SK-N-SH (cell line): Measurements from ENCODE around the gene NFKBIA.
"Not testable (repeated sequence)": the region's sequence is repeated elsewhere in the genome, so short reads cannot be mapped to it uniquely, and the experiment has no call there.

Experiments used
- FOXM1 ChIP-seq: IDR thresholded peaks from 2 replicates; pipeline ENCODE4 v1.4.0; 2012; ENCODE audit warnings: low read depth, mild to moderate bottlenecking
- GATA2 ChIP-seq: sonication (generic); formaldehyde crosslinking; IDR thresholded peaks from 2 replicates; pipeline ENCODE4 v1.5.0; 2020; ENCODE audit warnings: mild to moderate bottlenecking, missing genetic modification reagents
- MXI1 ChIP-seq: IDR thresholded peaks from 2 replicates; pipeline ENCODE4 v1.6.1; 2012; ENCODE audit warnings: mild to moderate bottlenecking, low read depth, low read length, improper control_type of control experiment
- NFIC ChIP-seq: IDR thresholded peaks from 2 replicates; pipeline ENCODE4 v1.4.0; 2012; ENCODE audit warnings: borderline replicate concordance
- RAD21 ChIP-seq: IDR thresholded peaks from 2 replicates; pipeline ENCODE4 v1.6.1; 2012; ENCODE audit warnings: mild to moderate bottlenecking, low read length
- SIN3A ChIP-seq: IDR thresholded peaks from 2 replicates; pipeline ENCODE4 v1.6.1; 2012; ENCODE audit warnings: low read depth, mild to moderate bottlenecking, low read length, moderate library complexity, borderline replicate concordance
- SMC3 ChIP-seq: IDR thresholded peaks from 2 replicates; pipeline ENCODE4 v1.6.1; 2012; ENCODE audit warnings: low read depth, low read length, improper control_type of control experiment
- TAF1 ChIP-seq: IDR thresholded peaks from 2 replicates; pipeline ENCODE4 v1.6.1; 2012; ENCODE audit warnings: low read depth, mild to moderate bottlenecking, low read length, moderate library complexity, borderline replicate concordance
- USF1 ChIP-seq: IDR thresholded peaks from 2 replicates; pipeline ENCODE4 v1.4.0; 2012; ENCODE audit warnings: low read depth, borderline replicate concordance
- TF ChIP-seq, protein P1 (sequence below): fragments of 200-600 bp; sonication (generic); IDR thresholded peaks from 2 replicates; pipeline ENCODE4 v1.6.1; 2017; ENCODE audit warnings: antibody characterized with exemption, mild to moderate bottlenecking, moderate library complexity

- TF ChIP-seq, protein P1, sequence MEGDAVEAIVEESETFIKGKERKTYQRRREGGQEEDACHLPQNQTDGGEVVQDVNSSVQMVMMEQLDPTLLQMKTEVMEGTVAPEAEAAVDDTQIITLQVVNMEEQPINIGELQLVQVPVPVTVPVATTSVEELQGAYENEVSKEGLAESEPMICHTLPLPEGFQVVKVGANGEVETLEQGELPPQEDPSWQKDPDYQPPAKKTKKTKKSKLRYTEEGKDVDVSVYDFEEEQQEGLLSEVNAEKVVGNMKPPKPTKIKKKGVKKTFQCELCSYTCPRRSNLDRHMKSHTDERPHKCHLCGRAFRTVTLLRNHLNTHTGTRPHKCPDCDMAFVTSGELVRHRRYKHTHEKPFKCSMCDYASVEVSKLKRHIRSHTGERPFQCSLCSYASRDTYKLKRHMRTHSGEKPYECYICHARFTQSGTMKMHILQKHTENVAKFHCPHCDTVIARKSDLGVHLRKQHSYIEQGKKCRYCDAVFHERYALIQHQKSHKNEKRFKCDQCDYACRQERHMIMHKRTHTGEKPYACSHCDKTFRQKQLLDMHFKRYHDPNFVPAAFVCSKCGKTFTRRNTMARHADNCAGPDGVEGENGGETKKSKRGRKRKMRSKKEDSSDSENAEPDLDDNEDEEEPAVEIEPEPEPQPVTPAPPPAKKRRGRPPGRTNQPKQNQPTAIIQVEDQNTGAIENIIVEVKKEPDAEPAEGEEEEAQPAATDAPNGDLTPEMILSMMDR, result not testable (repeated sequence)
- not testable (repeated sequence) for TF ChIP-seq SMC3; RAD21; MXI1; NFIC; USF1; GATA2 (CRISPR knock-in tag); SIN3A; FOXM1; TAF1
These were observed 33.9 kb upstream of the NFKBIA start for GRCh38 chr14:35438492-35438891.
